MM.1S (cell line): ENCODE results near the gene PMFBP1.

ENCODE experiments used
- CTCF ChIP-seq: fragments of 300-600 bp; sonication (generic); IDR thresholded peaks from 2 replicates; pipeline ENCODE4 v1.5.1; 2016; ENCODE audit warnings: antibody characterized with exemption, low read length, mixed read lengths
- EZH2phosphoT487 ChIP-seq: fragments of 300-600 bp; sonication (generic); IDR thresholded peaks from 2 replicates; pipeline ENCODE4 v1.6.1; 2018; ENCODE audit warnings: antibody characterized with exemption, low read length

GRCh38 chr16:72131036-72131435 lies 40.9 kb downstream of the PMFBP1 start:
- TF ChIP-seq CTCF (no peak), EZH2phosphoT487 (no peak)
